ENCODE measurements around the gene CRCP. TPM values are rescaled to one million over a fixed set of nuclear protein-coding genes. Genes with fewer than 3 reads are reported as not detected.
"Not testable (repeated sequence)": the region's sequence is repeated elsewhere in the genome, so short reads cannot be mapped to it uniquely, and the experiment has no call there.

Gene CRCP
- total RNA-seq, 1 donor from 2014 or later: 26.6 TPM

DNA sequence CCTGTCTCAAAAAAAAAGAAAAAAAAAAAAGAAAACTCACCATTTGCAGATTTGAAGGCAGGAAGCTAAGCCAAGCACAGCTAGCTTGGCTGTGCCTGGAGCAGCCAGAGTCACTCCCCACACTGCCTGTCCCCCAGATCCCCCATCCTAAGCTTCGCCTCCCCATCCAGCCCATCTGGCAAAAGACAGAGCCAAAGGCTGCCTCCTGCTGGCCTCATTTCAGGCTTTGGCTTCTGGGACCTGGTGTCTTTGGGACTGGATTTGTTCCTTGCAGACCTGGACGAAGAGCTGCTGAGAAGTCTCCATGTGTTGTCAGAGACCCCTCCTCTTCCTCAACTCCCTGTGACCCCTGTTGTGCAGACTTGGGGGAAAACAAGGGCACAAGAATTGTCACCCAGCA lies 31.0 kb upstream of the CRCP start:
- Histone ChIP-seq H3K9ac (ENCODE audit: low read depth in 1 of 3, low read length in 3 of 3) (no peak overlapping the region), H3K27ac (ENCODE audit: low read depth, low read length) (no peak overlapping the region), H3K36me3 (ENCODE audit: control insufficient read depth in 3 of 3, insufficient read depth in 3 of 3, low read length in 3 of 3) (peaks cover 10 to 19% (median 11%) of the 10 kb centered on the region in 3 donors), H3K4me1 (ENCODE audit: control insufficient read depth in 3 of 3, insufficient read depth in 3 of 3, low read length in 3 of 3) (no peaks in the 10 kb centered on the region), H3K4me3 (ENCODE audit: low read length in 3 of 3) (no peak overlapping the region), H3K27me3 (ENCODE audit: control insufficient read depth in 3 of 3, insufficient read depth in 3 of 3, low read length in 3 of 3) (no peaks in the 10 kb centered on the region), H3K9me3 (ENCODE audit: control insufficient read depth in 3 of 3, low read length in 3 of 3) (no peaks in the 10 kb centered on the region)

GRCh38 chr7:66088861-66089838 lies 25.5 kb upstream of the CRCP start:
- Histone ChIP-seq H3K36me3 (ENCODE audit: control insufficient read depth in 3 of 3, insufficient read depth in 3 of 3, low read length in 3 of 3) (peaks cover 0 to 11% (median 4%) of the 10 kb centered on the region in 3 donors), H3K27ac (ENCODE audit: low read depth, low read length) (no peak overlapping the region), H3K9ac (ENCODE audit: low read depth in 1 of 3, low read length in 3 of 3) (no peak overlapping the region), H3K4me3 (ENCODE audit: low read length in 3 of 3) (no peak overlapping the region), H3K27me3 (ENCODE audit: control insufficient read depth in 3 of 3, insufficient read depth in 3 of 3, low read length in 3 of 3) (no peaks in the 10 kb centered on the region), H3K4me1 (ENCODE audit: control insufficient read depth in 3 of 3, insufficient read depth in 3 of 3, low read length in 3 of 3) (no peaks in the 10 kb centered on the region), H3K9me3 (ENCODE audit: control insufficient read depth in 3 of 3, low read length in 3 of 3) (no peaks in the 10 kb centered on the region)

- no peak overlapping the region for H3K4me3 ChIP-seq (ENCODE audit: low read length in 3 of 3)
- no peaks in the 10 kb centered on the region for H3K9me3 ChIP-seq (ENCODE audit: control insufficient read depth in 3 of 3, low read length in 3 of 3)
- H3K27me3 ChIP-seq (ENCODE audit: control insufficient read depth in 3 of 3, insufficient read depth in 3 of 3, low read length in 3 of 3): no peaks in the 10 kb centered on the region
- H3K36me3 ChIP-seq (ENCODE audit: control insufficient read depth in 3 of 3, insufficient read depth in 3 of 3, low read length in 3 of 3): peaks cover 0 to 6% (median 0%) of the 10 kb centered on the region in 3 donors
- H3K9ac ChIP-seq (ENCODE audit: low read depth in 1 of 3, low read length in 3 of 3): no peak overlapping the region
- no peaks in the 10 kb centered on the region for H3K4me1 ChIP-seq (ENCODE audit: control insufficient read depth in 3 of 3, insufficient read depth in 3 of 3, low read length in 3 of 3)
- H3K27ac ChIP-seq (ENCODE audit: low read depth, low read length): no peak overlapping the region
These were observed 22.0 kb upstream of the CRCP start for GRCh38 chr7:66092654-66093053.

DNA sequence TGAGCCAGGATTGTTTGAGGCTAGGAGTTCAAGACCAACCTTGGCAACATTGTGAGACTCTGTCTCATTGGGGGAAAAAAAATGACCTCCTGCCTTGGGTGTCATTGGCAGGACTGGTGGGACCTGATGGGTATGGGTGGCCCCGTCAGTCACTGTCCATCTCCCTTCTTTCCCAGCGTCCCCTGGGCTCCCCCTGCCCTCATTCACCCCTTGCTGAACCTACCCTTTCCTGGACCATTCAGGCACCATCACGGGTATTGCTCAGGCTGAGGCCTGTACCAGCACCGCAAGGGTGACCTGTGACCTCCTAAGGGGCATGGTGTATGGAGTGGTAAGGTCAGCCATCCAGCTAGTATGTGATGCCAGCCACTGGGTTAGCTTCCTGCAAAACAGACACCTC lies 19.6 kb upstream of the CRCP start:
- no peak overlapping the region for H3K4me3 ChIP-seq (ENCODE audit: low read length in 3 of 3)
- H3K9me3 ChIP-seq (ENCODE audit: control insufficient read depth in 3 of 3, low read length in 3 of 3): no peaks in the 10 kb centered on the region
- H3K36me3 ChIP-seq (ENCODE audit: control insufficient read depth in 3 of 3, insufficient read depth in 3 of 3, low read length in 3 of 3): peaks cover 0 to 5% (median 0%) of the 10 kb centered on the region in 3 donors
- no peak overlapping the region for H3K9ac ChIP-seq (ENCODE audit: low read depth in 1 of 3, low read length in 3 of 3)
- no peaks in the 10 kb centered on the region for H3K27me3 ChIP-seq (ENCODE audit: control insufficient read depth in 3 of 3, insufficient read depth in 3 of 3, low read length in 3 of 3)
- H3K27ac ChIP-seq (ENCODE audit: low read depth, low read length): no peak overlapping the region
- peaks cover 2 to 5% (median 2%) of the 10 kb centered on the region in 3 donors for H3K4me1 ChIP-seq (ENCODE audit: control insufficient read depth in 3 of 3, insufficient read depth in 3 of 3, low read length in 3 of 3)

DNA sequence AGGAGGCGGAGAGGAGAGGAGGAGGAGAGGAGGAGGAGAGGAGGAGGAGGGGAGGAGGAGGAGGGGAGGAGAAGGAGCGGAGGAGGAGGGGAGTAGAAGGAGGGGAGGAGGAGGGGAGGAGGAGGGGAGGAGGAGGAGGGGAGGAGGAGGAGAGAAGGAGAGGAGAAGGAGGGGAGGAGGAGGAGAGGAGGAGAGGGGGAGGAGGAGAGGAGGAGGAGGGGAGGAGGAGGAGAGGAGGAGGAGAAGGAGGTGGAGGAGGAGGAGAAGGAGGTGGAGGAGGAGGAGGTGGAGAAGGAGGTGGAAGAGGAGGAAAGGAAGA lies 15.5 kb upstream of the CRCP start:
- H3K27me3 ChIP-seq (ENCODE audit: control insufficient read depth in 3 of 3, insufficient read depth in 3 of 3, low read length in 3 of 3): no peaks in the 10 kb centered on the region
- no peaks in the 10 kb centered on the region for H3K9me3 ChIP-seq (ENCODE audit: control insufficient read depth in 3 of 3, low read length in 3 of 3)
- no peak overlapping the region for H3K9ac ChIP-seq (ENCODE audit: low read depth in 1 of 3, low read length in 3 of 3)
- no peak overlapping the region for H3K27ac ChIP-seq (ENCODE audit: low read depth, low read length)
- peaks cover 0 to 3% (median 0%) of the 10 kb centered on the region in 3 donors for H3K36me3 ChIP-seq (ENCODE audit: control insufficient read depth in 3 of 3, insufficient read depth in 3 of 3, low read length in 3 of 3)
- H3K4me3 ChIP-seq (ENCODE audit: low read length in 3 of 3): no peak overlapping the region
- peaks cover 2 to 5% (median 2%) of the 10 kb centered on the region in 3 donors for H3K4me1 ChIP-seq (ENCODE audit: control insufficient read depth in 3 of 3, insufficient read depth in 3 of 3, low read length in 3 of 3)

GRCh38 chr7:66099551-66100407 lies 14.9 kb upstream of the CRCP start:
- Histone ChIP-seq H3K27ac (ENCODE audit: low read depth, low read length) (peak overlapping the region; percentile 66), H3K4me3 (ENCODE audit: low read length in 3 of 3) (peak overlapping the region; percentile 57 to 69 (median 57)), H3K4me1 (ENCODE audit: control insufficient read depth in 3 of 3, insufficient read depth in 3 of 3, low read length in 3 of 3) (peaks cover 2 to 5% (median 2%) of the 10 kb centered on the region in 3 donors), H3K9ac (ENCODE audit: low read depth in 1 of 3, low read length in 3 of 3) (peak overlapping the region in 1 of 3 donors; percentile 51), H3K9me3 (ENCODE audit: control insufficient read depth in 3 of 3, low read length in 3 of 3) (no peaks in the 10 kb centered on the region), H3K36me3 (ENCODE audit: control insufficient read depth in 3 of 3, insufficient read depth in 3 of 3, low read length in 3 of 3) (peaks cover 0 to 3% (median 0%) of the 10 kb centered on the region in 3 donors), H3K27me3 (ENCODE audit: control insufficient read depth in 3 of 3, insufficient read depth in 3 of 3, low read length in 3 of 3) (no peaks in the 10 kb centered on the region)

- Histone ChIP-seq H3K27ac (ENCODE audit: low read depth, low read length) (no peak overlapping the region), H3K4me1 (ENCODE audit: control insufficient read depth in 3 of 3, insufficient read depth in 3 of 3, low read length in 3 of 3) (peaks cover 2 to 5% (median 2%) of the 10 kb centered on the region in 3 donors), H3K9me3 (ENCODE audit: control insufficient read depth in 3 of 3, low read length in 3 of 3) (no peaks in the 10 kb centered on the region), H3K27me3 (ENCODE audit: control insufficient read depth in 3 of 3, insufficient read depth in 3 of 3, low read length in 3 of 3) (no peaks in the 10 kb centered on the region), H3K4me3 (ENCODE audit: low read length in 3 of 3) (peak overlapping the region in 2 of 3 donors; percentile 57 to 69), H3K36me3 (ENCODE audit: control insufficient read depth in 3 of 3, insufficient read depth in 3 of 3, low read length in 3 of 3) (no peaks in the 10 kb centered on the region), H3K9ac (ENCODE audit: low read depth in 1 of 3, low read length in 3 of 3) (peak overlapping the region in 1 of 3 donors; percentile 51)
These were observed 14.1 kb upstream of the CRCP start for GRCh38 chr7:66100408-66101050.

DNA sequence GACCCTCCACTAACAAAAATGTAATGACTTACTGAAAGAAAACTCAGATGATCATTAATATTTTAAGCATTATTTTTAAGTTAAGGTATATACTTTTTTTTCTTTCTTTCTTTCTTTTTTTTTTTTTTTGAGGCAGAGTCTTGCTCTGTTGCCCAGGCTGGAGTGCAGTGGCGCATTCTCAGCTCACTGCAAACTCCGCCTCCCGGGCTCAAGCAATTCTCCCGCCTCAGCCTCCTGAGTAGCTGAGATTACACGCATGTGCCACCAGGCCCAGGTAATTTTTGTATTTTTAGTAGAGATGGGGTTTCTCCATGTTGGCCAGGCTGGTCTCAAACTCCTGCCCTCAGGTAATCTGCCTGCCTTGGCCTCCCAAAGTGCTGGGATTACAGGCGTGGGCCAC lies 12.5 kb upstream of the CRCP start:
- not testable (repeated sequence) for H3K36me3 ChIP-seq (ENCODE audit: control insufficient read depth in 3 of 3, insufficient read depth in 3 of 3, low read length in 3 of 3); H3K27me3 ChIP-seq (ENCODE audit: control insufficient read depth in 3 of 3, insufficient read depth in 3 of 3, low read length in 3 of 3); H3K4me3 ChIP-seq (ENCODE audit: low read length in 3 of 3); H3K9me3 ChIP-seq (ENCODE audit: control insufficient read depth in 3 of 3, low read length in 3 of 3); H3K27ac ChIP-seq (ENCODE audit: low read depth, low read length); H3K9ac ChIP-seq (ENCODE audit: low read depth in 1 of 3, low read length in 3 of 3); H3K4me1 ChIP-seq (ENCODE audit: control insufficient read depth in 3 of 3, insufficient read depth in 3 of 3, low read length in 3 of 3)

GRCh38 chr7:66103994-66104393 lies 10.7 kb upstream of the CRCP start:
- not testable (repeated sequence) for H3K36me3 ChIP-seq (ENCODE audit: control insufficient read depth in 3 of 3, insufficient read depth in 3 of 3, low read length in 3 of 3); H3K9me3 ChIP-seq (ENCODE audit: control insufficient read depth in 3 of 3, low read length in 3 of 3)

More at GRCh38 chr7:66103994-66104393, 10.7 kb upstream of the CRCP start:
- not testable (repeated sequence) for H3K4me3 ChIP-seq (ENCODE audit: low read length in 3 of 3); H3K9ac ChIP-seq (ENCODE audit: low read depth in 1 of 3, low read length in 3 of 3); H3K27me3 ChIP-seq (ENCODE audit: control insufficient read depth in 3 of 3, insufficient read depth in 3 of 3, low read length in 3 of 3); H3K4me1 ChIP-seq (ENCODE audit: control insufficient read depth in 3 of 3, insufficient read depth in 3 of 3, low read length in 3 of 3); H3K27ac ChIP-seq (ENCODE audit: low read depth, low read length)
